OCI-LY7 (cell line): ENCODE results near the gene PPY. TPM values are rescaled to one million over a fixed set of nuclear protein-coding genes. Genes with fewer than 3 reads are reported as not detected.

ENCODE experiments used
- BruUV-seq: library from RNA; stranded (reverse); fragments of 400-500 nt; replicated peaks from 2 replicates; lab custom pipeline; 2021; lab: Mats Ljungman, UMichigan
- CTCF ChIA-PET: fragments of 300-600 bp; sonication (Branson Sonifier 250); formaldehyde crosslinking; loops from one replicate; lab custom pipeline; 2022; ENCODE audit warnings: antibody characterized with exemption; ENCODE audit not compliant: unreplicated experiment; lab: Charles Lee
- POLR2A ChIA-PET: fragments of 300-600 bp; sonication (Branson Sonifier 250); formaldehyde crosslinking; loops from one replicate; lab custom pipeline; 2022; ENCODE audit warnings: antibody characterized with exemption; lab: Charles Lee
- DNase-seq: peaks from one replicate; pipeline ENCODE4 v3.0.0-alpha.2; 2015; ENCODE audit warnings: low spot score
- H2AFZ ChIP-seq: fragments of 200-600 bp; sonication (generic), shearing (Covaris generic); 2 replicates; pipeline ENCODE4 v1.6.1; 2014; ENCODE audit warnings: mild to moderate bottlenecking, antibody characterized with exemption, low read length, moderate library complexity
- H3K27ac ChIP-seq: fragments of 200-600 bp; sonication (generic); 2 replicates; pipeline ENCODE4 v1.5.1; 2014; ENCODE audit warnings: mixed run types, low read depth, mild to moderate bottlenecking, moderate library complexity, low read length, inconsistent platforms; ENCODE audit not compliant: poor library complexity, severe bottlenecking
- H3K36me3 ChIP-seq: fragments of 200-600 bp; sonication (generic); 2 replicates; pipeline ENCODE4 v1.6.1; 2014; ENCODE audit warnings: mild to moderate bottlenecking, antibody characterized with exemption, low read length, moderate library complexity, mixed read lengths; ENCODE audit not compliant: insufficient read depth
- H3K4me1 ChIP-seq: fragments of 200-600 bp; sonication (generic); 2 replicates; pipeline ENCODE4 v1.5.1; 2014; ENCODE audit warnings: mild to moderate bottlenecking, low read length; ENCODE audit not compliant: insufficient read depth, poor library complexity, severe bottlenecking
- H3K4me2 ChIP-seq: fragments of 200-600 bp; sonication (generic); 2 replicates; pipeline ENCODE4 v1.6.1; 2014; ENCODE audit warnings: mild to moderate bottlenecking, low read length
- H3K4me3 ChIP-seq: fragments of 200-600 bp; sonication (generic); 2 replicates; pipeline ENCODE4 v1.5.1; 2014; ENCODE audit warnings: mild to moderate bottlenecking, low read depth, low read length; ENCODE audit not compliant: poor library complexity, severe bottlenecking
- H3K79me2 ChIP-seq: fragments of 200-600 bp; sonication (generic); 2 replicates; pipeline ENCODE4 v1.6.1; 2016; ENCODE audit warnings: low read depth, mild to moderate bottlenecking, low read length, moderate library complexity, mixed read lengths; ENCODE audit not compliant: insufficient read depth
- H3K9me2 ChIP-seq: fragments of 200-600 bp; sonication (generic); 2 replicates; pipeline ENCODE4 v1.6.1; 2016; ENCODE audit warnings: mild to moderate bottlenecking, low read length, mixed read lengths; ENCODE audit not compliant: insufficient read depth
- H3K9me3 ChIP-seq: fragments of 200-600 bp; sonication (generic); 2 replicates; pipeline ENCODE4 v1.6.1; 2014; ENCODE audit warnings: mild to moderate bottlenecking, mixed run types, low read length, mixed read lengths
- H4K20me1 ChIP-seq: fragments of 200-600 bp; sonication (generic); 2 replicates; pipeline ENCODE4 v1.6.1; 2014; ENCODE audit warnings: mild to moderate bottlenecking, antibody characterized with exemption, low read length, moderate library complexity, mixed read lengths; ENCODE audit not compliant: insufficient read depth
- CTCF ChIP-seq: fragments of 200-600 bp; sonication (generic); conservative IDR thresholded peaks from 2 replicates; pipeline ENCODE4 v1.5.1; 2014; ENCODE audit warnings: mild to moderate bottlenecking, antibody characterized with exemption, low read length, moderate library complexity, mixed read lengths
- EZH2phosphoT487 ChIP-seq: fragments of 200-600 bp; sonication (generic); IDR thresholded peaks from 2 replicates; pipeline ENCODE4 v1.6.1; 2018; ENCODE audit warnings: low read depth, borderline replicate concordance, mild to moderate bottlenecking, mixed run types, antibody characterized with exemption, low read length, moderate library complexity, mixed read lengths
- intact Hi-C: fragments of 100-400 bp; cut with micrococcal nuclease; formaldehyde crosslinking; loops from one replicate; pipeline ENCODE4 v1.10.0; 2022; ENCODE audit not compliant: unreplicated experiment
- total RNA-seq, 2 experiments: library from RNA; depleted of rRNA in 1 of 2; stranded (reverse); fragments of >200 nt in 1 of 2; shearing (Covaris generic) in 1 of 2; gene quantifications; 2 replicates each; pipeline ENCODE4 v1.2.3, GENCODE V29; 2014 to 2022

Gene PPY
- total RNA-seq, 2 experiments from 2014 or later = not detected

DNA sequence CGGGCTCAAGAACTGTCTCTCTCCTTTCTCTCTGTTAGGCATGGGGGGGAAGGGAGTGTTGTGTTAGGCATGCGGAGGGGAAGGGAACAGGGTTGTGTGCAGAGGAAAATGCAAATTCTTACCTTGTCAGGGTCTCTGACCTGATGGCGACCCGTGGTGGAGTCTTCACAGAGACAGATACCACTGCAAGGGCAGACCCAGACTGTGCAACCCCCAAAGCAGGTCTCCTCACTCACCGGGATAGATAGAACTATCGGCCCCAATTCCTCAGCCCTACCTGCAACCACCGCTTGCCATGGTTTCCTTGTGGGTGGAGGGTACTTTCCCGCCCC lies 25.3 kb downstream of the PPY start:
- Histone ChIP-seq H3K79me2 (no peaks in the 10 kb centered on the region), H3K9me2 (no peaks in the 10 kb centered on the region), H3K9me3 (no peaks in the 10 kb centered on the region), H3K36me3 (no peaks in the 10 kb centered on the region), H3K4me3 (no peak overlapping the region), H3K4me2 (peak overlapping the region; percentile 18; the same call in 1 of the 2 replicates), H3K27ac (no peak overlapping the region), H3K4me1 (peaks cover 7% of the 10 kb centered on the region), H4K20me1 (no peaks in the 10 kb centered on the region), H2AFZ (peak overlapping the region; percentile 32; the same call in 1 of the 2 replicates)
- DNase-seq = no peak
- ChIA-PET CTCF (no interaction called here), POLR2A (no interaction called here)
- TF ChIP-seq EZH2phosphoT487 (no peak), CTCF (no peak)
- intact Hi-C loops = no loop called here
- BruUV-seq = no TSS peak

DNA sequence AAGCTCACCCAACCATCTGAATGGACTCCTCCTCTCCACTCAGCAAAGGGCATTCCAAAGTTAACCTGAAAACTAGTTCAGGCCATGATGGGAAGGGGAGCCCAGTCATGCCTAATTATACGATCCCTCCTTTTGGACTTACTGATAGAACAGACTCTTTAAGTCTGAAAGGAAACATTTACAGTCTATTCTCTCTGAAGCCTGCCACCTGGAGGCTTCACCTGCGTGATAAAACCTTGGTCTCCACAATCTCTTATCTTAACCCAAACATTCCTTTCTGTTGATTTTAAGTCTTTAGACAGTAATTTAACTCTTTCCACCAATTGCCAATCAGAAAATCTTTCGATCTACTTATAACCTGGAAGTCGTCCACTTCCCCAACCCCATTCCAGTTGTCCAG lies 25.9 kb downstream of the PPY start:
- Histone ChIP-seq H3K4me3 (no peak overlapping the region), H3K9me2 (no peaks in the 10 kb centered on the region), H3K79me2 (no peaks in the 10 kb centered on the region), H2AFZ (no peak overlapping the region), H3K4me1 (peaks cover 7% of the 10 kb centered on the region), H4K20me1 (no peaks in the 10 kb centered on the region), H3K36me3 (no peaks in the 10 kb centered on the region), H3K27ac (no peak overlapping the region), H3K4me2 (no peak overlapping the region; the same call in 1 of the 2 replicates), H3K9me3 (no peaks in the 10 kb centered on the region)
- TF ChIP-seq EZH2phosphoT487 = no peak
- TF ChIP-seq CTCF = 0 out of 2 replicates have a peak, but pooled peaks have one; percentile 18
- POLR2A ChIA-PET = no interaction called here
- no TSS peak for BruUV-seq
- DNase-seq = no peak
- intact Hi-C loops = no loop called here
- CTCF ChIA-PET = no interaction called here

GRCh38 chr17:43915559-43915958 lies 26.7 kb downstream of the PPY start:
- CTCF ChIA-PET = no interaction called here
- Histone ChIP-seq H3K79me2 (no peaks in the 10 kb centered on the region), H3K4me1 (peaks cover 7% of the 10 kb centered on the region), H3K9me3 (no peaks in the 10 kb centered on the region), H3K4me3 (no peak overlapping the region), H3K4me2 (no peak overlapping the region), H3K9me2 (no peaks in the 10 kb centered on the region), H3K36me3 (no peaks in the 10 kb centered on the region), H4K20me1 (no peaks in the 10 kb centered on the region), H2AFZ (no peak overlapping the region), H3K27ac (no peak overlapping the region)
- DNase-seq = no peak
- TF ChIP-seq CTCF (no peak), EZH2phosphoT487 (no peak)
- no TSS peak for BruUV-seq
- POLR2A ChIA-PET = no interaction called here
- intact Hi-C loops = no loop called here
